ENCODE data around the gene SLC25A34.

The SLC25A34 gene

GRCh38 chr1:15750924-15751323, 14.9 kb downstream of the SLC25A34 start:
- no peak overlapping the region for H3K4me3 ChIP-seq (replicated peaks; ENCODE audit: low read depth, low read length)
- no peak for DNase-seq (ENCODE audit: extremely low read depth, low read depth)
- TF ChIP-seq, protein P1, sequence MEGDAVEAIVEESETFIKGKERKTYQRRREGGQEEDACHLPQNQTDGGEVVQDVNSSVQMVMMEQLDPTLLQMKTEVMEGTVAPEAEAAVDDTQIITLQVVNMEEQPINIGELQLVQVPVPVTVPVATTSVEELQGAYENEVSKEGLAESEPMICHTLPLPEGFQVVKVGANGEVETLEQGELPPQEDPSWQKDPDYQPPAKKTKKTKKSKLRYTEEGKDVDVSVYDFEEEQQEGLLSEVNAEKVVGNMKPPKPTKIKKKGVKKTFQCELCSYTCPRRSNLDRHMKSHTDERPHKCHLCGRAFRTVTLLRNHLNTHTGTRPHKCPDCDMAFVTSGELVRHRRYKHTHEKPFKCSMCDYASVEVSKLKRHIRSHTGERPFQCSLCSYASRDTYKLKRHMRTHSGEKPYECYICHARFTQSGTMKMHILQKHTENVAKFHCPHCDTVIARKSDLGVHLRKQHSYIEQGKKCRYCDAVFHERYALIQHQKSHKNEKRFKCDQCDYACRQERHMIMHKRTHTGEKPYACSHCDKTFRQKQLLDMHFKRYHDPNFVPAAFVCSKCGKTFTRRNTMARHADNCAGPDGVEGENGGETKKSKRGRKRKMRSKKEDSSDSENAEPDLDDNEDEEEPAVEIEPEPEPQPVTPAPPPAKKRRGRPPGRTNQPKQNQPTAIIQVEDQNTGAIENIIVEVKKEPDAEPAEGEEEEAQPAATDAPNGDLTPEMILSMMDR (IDR thresholded peaks at IDR 0.05; ENCODE audit: low read depth, low read length, missing control alignments) = no peak

GRCh38 chr1:15751717-15752116, 15.7 kb downstream of the SLC25A34 start:
- DNase-seq (ENCODE audit: extremely low read depth, low read depth) = no peak
- TF ChIP-seq, protein P1 (IDR thresholded peaks at IDR 0.05; ENCODE audit: low read depth, low read length, missing control alignments) = no peak
- H3K4me3 ChIP-seq (replicated peaks; ENCODE audit: low read depth, low read length) = no peak overlapping the region

- H3K4me3 ChIP-seq (replicated peaks; ENCODE audit: low read depth, low read length) = no peak overlapping the region
- TF ChIP-seq, protein P1 (IDR thresholded peaks at IDR 0.05; ENCODE audit: low read depth, low read length, missing control alignments) = no peak
- DNase-seq (ENCODE audit: extremely low read depth, low read depth) = no peak
These were observed 17.7 kb downstream of the SLC25A34 start for GRCh38 chr1:15753776-15754175.

DNA sequence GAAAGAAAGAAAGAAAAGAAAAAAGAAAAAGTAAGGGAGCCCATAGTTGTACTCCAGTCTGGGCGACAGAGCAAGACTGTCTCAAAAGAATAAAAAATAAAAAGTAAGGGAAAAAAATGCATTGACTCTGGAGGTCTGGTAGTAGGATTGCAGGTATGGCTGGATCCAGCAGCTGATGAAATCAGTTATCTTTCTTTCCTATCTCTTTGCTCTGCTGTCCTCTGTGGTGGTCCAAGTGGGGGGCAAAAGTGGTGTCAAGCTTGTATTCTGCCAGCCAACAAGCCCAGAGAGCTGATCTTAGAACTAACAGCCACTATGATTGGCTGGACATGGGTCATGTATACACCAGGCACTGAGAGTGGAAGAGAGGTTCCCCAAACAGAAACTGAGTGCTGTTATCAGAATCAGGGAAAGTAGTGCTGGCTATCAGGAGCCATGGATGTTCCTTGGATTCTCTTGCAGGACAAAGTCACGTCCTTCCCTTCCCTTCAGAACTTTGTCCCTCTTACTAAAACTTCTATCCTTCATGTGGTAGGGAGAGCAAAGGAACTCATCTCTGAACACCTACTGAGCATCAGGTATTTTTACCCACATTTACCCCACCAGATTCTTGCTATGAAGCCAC, 19.1 kb downstream of the SLC25A34 start:
- TF ChIP-seq, protein P1 (IDR thresholded peaks at IDR 0.05; ENCODE audit: low read depth, low read length, missing control alignments) = no peak
- H3K4me3 ChIP-seq (replicated peaks; ENCODE audit: low read depth, low read length) = no peak overlapping the region
- no peak for DNase-seq (ENCODE audit: extremely low read depth, low read depth)

- TF ChIP-seq, protein P1 (IDR thresholded peaks at IDR 0.05; ENCODE audit: low read depth, low read length, missing control alignments) = no peak
- no peak for DNase-seq (ENCODE audit: extremely low read depth, low read depth)
These were observed 19.6 kb downstream of the SLC25A34 start for GRCh38 chr1:15755646-15756040.

GRCh38 chr1:15756143-15757015, 20.3 kb downstream of the SLC25A34 start:
- no peak for DNase-seq (ENCODE audit: extremely low read depth, low read depth)
- TF ChIP-seq, protein P1 (IDR thresholded peaks at IDR 0.05; ENCODE audit: low read depth, low read length, missing control alignments) = no peak
- no peak overlapping the region for H3K4me3 ChIP-seq (replicated peaks; ENCODE audit: low read depth, low read length)

More at GRCh38 chr1:15755646-15756040, 19.6 kb downstream of the SLC25A34 start:
- no peak overlapping the region for H3K4me3 ChIP-seq (replicated peaks; ENCODE audit: low read depth, low read length)

All from HFF-Myc (cell line).